NCI-H345 (cell line): Measurements from ENCODE around the gene POLR2H.

ENCODE experiments used
- DNase-seq: peaks from one replicate; lab custom pipeline; 2025; lab: John Stamatoyannopoulos, UW

POLR2H gene

DNA sequence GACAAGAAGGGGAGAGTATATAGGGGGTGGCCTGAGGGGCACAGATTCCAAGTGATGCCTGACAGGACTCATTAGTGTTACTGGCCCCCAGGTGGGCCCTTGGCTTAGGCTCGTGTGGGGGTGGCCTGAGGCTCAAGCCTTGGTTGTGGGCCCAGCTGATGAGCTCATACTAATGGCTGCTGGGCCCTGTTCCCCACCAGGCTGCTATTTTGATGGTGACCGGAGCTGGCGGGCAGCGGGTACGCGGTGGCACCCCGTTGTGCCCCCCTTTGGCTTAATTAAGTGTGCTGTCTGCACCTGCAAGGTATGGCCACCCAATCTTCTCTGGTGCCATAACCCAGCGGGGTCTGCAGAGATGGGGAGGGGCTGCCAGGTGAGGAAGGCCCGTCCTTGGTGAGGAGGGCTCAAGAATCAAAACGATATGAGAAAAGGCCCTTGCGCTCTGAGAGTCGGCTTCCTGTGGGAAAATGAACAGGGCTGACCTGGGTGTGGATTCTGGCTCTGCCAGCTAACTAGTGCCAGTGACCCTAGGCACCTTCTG, 25.7 kb downstream of the POLR2H start:
- no peak for DNase-seq

DNA sequence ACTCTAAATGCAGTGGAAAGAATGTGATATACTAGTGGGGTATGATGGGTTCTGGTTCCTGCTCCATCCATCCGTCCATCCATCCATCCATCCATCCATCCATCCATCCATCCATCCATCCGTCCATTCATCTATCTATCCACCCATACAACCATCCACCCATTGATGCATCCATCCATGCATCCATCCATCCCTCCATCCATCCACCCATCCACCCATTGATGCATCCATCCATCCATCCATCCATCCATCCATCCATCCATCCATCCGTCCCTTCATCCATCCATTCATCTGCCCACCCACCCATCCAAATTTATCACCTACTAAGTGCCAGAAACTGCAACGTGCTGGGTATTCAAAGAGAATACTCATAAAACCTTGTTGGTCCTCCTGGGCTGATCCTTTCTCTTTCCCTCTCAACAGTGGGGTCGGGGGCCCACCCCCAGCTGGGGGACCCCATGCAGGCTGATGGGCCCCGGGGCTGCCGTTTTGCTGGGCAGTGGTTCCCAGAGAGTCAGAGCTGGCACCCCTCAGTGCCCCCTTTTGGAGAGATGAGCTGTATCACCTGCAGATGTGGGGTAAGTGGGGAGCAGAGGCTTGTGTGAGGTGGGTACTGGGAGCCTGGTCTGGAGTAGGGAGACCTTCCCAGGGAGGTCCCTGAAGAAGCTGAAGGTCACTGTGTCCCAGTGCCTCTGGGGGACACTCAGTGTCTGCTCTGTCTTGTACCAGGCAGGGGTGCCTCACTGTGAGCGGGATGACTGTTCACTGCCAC, 26.8 kb downstream of the POLR2H start:
- DNase-seq, result no peak

DNA sequence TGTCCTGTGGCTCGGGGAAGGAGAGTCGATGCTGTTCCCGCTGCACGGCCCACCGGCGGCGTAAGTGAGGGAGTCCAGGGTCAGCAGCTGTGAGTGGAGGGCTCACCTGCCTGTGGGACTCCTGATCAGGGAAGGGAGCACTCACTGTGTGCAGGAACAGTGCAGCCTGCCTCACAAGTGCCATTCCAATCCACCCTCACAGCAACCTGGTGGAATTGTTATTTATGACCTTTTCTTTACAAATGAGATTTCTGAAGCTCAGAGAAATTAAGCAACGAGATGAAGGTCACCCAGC, 27.4 kb downstream of the POLR2H start:
- DNase-seq, result no peak

DNA sequence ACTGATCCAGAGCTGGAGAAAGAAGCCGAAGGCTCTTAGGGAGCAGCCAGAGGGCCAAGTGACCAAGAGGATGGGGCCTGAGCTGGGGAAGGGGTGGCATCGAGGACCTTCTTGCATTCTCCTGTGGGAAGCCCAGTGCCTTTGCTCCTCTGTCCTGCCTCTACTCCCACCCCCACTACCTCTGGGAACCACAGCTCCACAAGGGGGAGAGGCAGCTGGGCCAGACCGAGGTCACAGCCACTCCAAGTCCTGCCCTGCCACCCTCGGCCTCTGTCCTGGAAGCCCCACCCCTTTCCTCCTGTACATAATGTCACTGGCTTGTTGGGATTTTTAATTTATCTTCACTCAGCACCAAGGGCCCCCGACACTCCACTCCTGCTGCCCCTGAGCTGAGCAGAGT, 27.9 kb downstream of the POLR2H start:
- no peak for DNase-seq

DNA sequence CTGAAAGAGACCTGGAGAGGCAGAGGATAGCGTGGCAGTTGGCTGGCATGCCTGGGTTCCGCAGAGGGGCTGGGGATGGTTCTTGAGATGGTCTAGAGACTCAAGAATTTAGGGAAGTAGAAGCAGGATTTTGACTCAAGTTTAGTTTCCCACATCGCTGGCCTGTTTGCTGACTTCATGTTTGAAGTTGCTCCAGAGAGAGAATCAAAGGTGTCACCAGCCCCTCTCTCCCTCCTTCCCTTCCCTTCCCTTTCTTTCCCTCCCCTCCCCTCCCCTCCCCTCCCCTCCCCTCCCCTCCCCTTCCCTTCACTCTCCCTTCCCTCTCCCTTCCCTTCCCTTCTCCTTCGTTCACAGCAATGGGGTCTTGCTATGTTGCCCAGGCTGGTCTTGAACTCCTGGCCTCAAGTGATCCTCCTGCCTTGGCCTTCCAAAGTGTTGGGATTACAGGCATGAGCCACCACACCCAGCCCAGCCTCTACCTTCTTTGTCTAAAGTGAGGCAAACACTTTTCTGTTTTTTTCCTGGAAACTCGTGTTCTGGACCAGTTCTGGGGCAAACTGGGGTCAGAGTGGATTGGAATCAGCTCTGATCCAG, 28.5 kb downstream of the POLR2H start:
- no peak for DNase-seq

- no peak for DNase-seq
These were observed 29.8 kb downstream of the POLR2H start for GRCh38 chr3:184391266-184391665.

- DNase-seq, result no peak
These were observed 33.8 kb downstream of the POLR2H start for GRCh38 chr3:184395320-184395660.

DNA sequence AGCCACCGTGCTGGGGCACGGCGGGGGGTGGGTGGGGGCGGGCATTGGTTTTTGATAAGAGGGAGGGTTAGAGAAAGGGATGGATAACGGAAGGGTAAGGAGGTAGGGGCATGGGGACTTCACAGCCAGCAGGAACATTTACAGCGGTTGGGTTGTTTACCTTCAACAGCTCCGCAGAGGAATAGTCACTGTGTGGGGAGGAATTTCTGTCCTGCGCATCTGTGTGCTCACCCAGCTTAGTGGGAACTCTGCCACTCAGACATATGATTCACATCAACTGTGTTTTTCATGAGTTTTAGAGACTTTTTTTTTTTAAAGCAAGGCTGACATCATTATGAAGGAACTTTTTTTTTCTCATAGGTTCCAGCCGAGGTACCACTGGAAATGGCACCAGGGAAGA, 37.9 kb downstream of the POLR2H start:
- DNase-seq, result no peak

- no peak for DNase-seq
These were observed 43.8 kb downstream of the POLR2H start for GRCh38 chr3:184405075-184406030.

- DNase-seq, result no peak
These were observed 47.9 kb downstream of the POLR2H start for GRCh38 chr3:184409331-184409926.

DNA sequence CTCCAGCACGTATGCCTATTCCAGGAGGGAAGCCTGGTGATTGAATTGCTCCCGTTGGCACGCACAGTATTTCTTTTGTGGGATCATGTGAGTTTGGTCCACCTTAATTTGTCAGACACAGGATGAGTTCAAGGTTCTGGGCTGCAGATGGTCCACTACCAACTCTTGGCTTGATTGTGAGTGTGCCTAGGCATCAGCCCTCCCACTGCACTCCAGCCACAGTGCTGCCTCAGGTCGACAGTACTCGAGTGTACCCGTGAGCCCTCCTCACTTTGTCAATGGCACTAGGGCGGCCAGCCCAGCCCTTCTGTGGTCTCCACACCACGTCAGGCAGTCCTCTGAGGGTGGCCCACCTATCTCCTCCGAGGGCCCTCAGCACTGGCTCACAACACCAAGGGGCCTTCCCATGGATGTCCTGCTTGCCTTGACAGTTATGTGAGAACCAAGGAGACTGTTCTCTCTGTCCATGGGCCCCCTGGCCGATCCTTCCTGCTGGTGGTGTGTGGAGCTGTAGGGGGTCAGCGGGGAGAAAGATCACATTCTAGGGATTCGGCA, 48.5 kb downstream of the POLR2H start:
- no peak for DNase-seq

DNA sequence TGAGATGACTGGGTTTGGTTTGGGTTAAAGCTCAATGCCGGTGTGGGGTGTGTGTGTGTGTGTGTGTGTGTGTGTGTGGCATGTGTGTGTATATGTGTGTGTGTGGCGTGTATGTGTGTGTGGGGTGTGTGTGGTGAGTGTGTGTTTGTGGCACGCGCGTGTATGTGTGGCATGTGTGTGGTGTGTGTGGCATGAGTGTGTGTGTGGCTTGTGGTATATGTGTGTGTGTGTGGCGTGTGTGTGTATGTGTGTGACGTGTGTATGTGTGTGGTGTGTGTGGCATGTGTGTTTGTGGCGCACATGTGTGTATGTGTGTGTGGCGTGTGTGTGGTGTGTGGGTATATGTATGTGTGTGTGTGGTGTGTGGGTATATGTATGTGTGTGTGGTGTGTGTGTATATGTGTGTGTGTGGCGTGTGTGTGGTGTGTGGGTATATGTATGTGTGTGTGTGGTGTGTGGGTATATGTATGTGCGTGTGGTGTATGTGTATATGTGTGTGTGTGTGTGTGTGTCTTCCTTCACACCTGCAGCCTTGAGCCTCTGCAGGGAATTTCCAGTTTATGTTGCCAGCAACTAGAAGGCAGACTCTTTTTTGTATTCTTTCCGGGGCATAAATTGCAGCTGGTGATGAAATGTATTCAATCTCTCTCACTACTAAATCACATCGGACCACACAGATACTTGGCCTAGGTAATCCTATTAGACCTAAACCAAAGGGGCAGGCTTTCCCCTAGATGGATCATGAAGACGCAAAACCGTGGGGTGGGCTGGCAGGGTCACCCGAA, 53.1 kb downstream of the POLR2H start:
- no peak for DNase-seq

- DNase-seq, result no peak
These were observed 53.6 kb downstream of the POLR2H start for GRCh38 chr3:184415203-184415490.

DNA sequence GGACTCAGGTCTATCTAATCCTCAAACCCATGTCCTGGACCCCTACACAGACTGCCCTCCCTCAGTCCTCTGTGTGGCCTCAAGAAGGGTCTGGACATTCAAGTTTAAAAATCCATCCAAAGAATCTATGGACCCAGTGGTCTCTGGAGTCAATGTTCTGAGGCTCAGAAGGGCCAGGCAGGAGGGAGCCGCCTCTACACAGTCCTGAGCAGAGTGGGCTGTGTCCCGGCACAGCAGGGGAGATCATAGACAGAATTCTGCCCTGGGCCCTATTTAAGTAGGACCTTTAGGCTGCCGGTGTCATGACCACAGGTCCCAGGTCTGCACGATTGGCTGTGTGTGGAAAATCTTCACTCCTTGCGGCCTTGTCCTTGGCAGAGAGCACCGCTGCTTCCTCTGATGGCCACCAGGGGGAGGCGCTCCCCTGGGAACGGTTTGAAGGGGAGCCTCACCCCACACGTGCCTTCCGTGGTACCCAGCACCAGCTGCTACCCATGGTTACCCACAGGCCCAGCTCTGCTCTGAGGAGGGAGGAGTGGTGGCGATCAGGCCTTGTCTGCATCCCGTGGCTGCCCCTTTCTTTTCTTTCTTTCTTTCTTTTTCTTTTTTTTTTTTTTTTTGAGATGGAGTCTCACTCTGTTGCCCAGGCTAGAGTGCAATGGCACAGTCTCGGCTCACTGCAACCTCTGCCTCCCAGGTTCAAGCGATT, 56.3 kb downstream of the POLR2H start:
- DNase-seq, result peak; percentile 75
